GM12878 (cell line): ENCODE results near the gene MAP7. TPM values are rescaled to one million over a fixed set of nuclear protein-coding genes. Genes with fewer than 3 reads are reported as not detected.

Experiments used
- ATAC-seq: fragments of 200-7000 bp; cut with Tn5 transposase; 3 replicates; pipeline ENCODE4 v1.9.1; 2020; ENCODE audit warnings: mild to moderate bottlenecking, moderate library complexity
- BruUV-seq: library from RNA; stranded (reverse); fragments of 400-500 nt; replicated peaks from 2 replicates; lab custom pipeline; 2021; lab: Mats Ljungman, UMichigan
- CTCF ChIA-PET: fragments of 300-600 bp; sonication (Branson Sonifier 250); formaldehyde crosslinking; extraction: SDS; loops from one replicate; lab custom pipeline; 2021; ENCODE audit warnings: inconsistent platforms; lab: Yijun Ruan, JAX
- POLR2A ChIA-PET: fragments of 350-600 bp; formaldehyde crosslinking; extraction: SDS; loops from one replicate; lab custom pipeline; 2021; ENCODE audit warnings: inconsistent platforms; lab: Charles Lee
- RAD21 ChIA-PET: fragments of 300-600 bp; sonication (Branson Sonifier 250); formaldehyde crosslinking; loops from one replicate; lab custom pipeline; 2023; ENCODE audit warnings: antibody characterized with exemption; ENCODE audit not compliant: unreplicated experiment; lab: Charles Lee
- SMC1A ChIA-PET: fragments of 300-600 bp; sonication (Branson Sonifier 250); formaldehyde crosslinking; loops from one replicate; lab custom pipeline; 2023; ENCODE audit not compliant: unreplicated experiment, uncharacterized antibody; lab: Charles Lee
- DNase-seq: peaks from one replicate; pipeline ENCODE4 v3.0.0-alpha.2; 2011; ENCODE audit warnings: low read depth, low spot score
- FAIRE-seq: peaks from 3 replicates; lab custom pipeline; 2011; peaks lifted over from hg19 to GRCh38; lab: Jason Lieb, UNC
- H2AFZ ChIP-seq: 2 replicates; pipeline ENCODE4 v1.6.0; 2011; ENCODE audit warnings: low read depth, low read length, control low read depth; ENCODE audit not compliant: control insufficient read depth
- H3K27ac ChIP-seq: 2 replicates; pipeline ENCODE4 v1.5.1; 2011; ENCODE audit warnings: control low read depth; ENCODE audit not compliant: control insufficient read depth, insufficient read depth
- H3K27me3 ChIP-seq, 2 experiments: replicated peaks in 1 of 2; 2 replicates each; pipeline versions ENCODE4 v1.6.0 to v1.6.1; 2011; ENCODE audit warnings: low read length in 1 of 2; ENCODE audit not compliant: control insufficient read depth in 2 of 2, insufficient read depth in 2 of 2
- H3K36me3 ChIP-seq, 2 experiments: 2 replicates each; pipeline ENCODE4 v1.5.1; 2011; ENCODE audit warnings: low read length in 1 of 2; ENCODE audit not compliant: control insufficient read depth in 2 of 2, insufficient read depth in 2 of 2
- H3K4me1 ChIP-seq: 2 replicates; pipeline ENCODE4 v1.6.1; 2011; ENCODE audit warnings: mild to moderate bottlenecking, low read length, moderate library complexity, mixed read lengths; ENCODE audit not compliant: control insufficient read depth, insufficient read depth
- H3K4me2 ChIP-seq: 2 replicates; pipeline ENCODE4 v1.6.0; 2011; ENCODE audit warnings: control low read depth; ENCODE audit not compliant: control insufficient read depth, insufficient read depth
- H3K4me3 ChIP-seq: fragments of 200-600 bp; sonication (generic); 2 replicates; pipeline ENCODE4 v1.5.1; 2016
- H3K79me2 ChIP-seq: 2 replicates; pipeline ENCODE4 v1.6.0; 2011; ENCODE audit warnings: low read length; ENCODE audit not compliant: control insufficient read depth, insufficient read depth
- H3K9ac ChIP-seq: 2 replicates; pipeline ENCODE4 v1.8.0; 2011; ENCODE audit warnings: low read length, control low read depth, mixed read lengths; ENCODE audit not compliant: control insufficient read depth, insufficient read depth
- H3K9me3 ChIP-seq: replicated peaks from 3 replicates; pipeline ENCODE4 v1.5.1; 2011; ENCODE audit warnings: mild to moderate bottlenecking, low read length; ENCODE audit not compliant: control insufficient read depth, insufficient read depth
- H4K20me1 ChIP-seq: 2 replicates; pipeline ENCODE4 v1.6.0; 2011; ENCODE audit not compliant: control insufficient read depth, insufficient read depth
- CBX5 ChIP-seq: sonication (generic); IDR thresholded peaks from 2 replicates; pipeline ENCODE4 v1.6.1; 2016; ENCODE audit warnings: low read depth, moderate library complexity, mild to moderate bottlenecking, inconsistent platforms
- FOXK2 ChIP-seq: fragments of 450-650 bp; IDR thresholded peaks from 2 replicates; pipeline ENCODE4 v1.6.1; 2017; ENCODE audit warnings: mild to moderate bottlenecking, moderate library complexity
- JUND ChIP-seq: IDR thresholded peaks from 2 replicates; pipeline ENCODE4 v1.6.1; 2012; ENCODE audit warnings: low read depth, mild to moderate bottlenecking, low read length, improper control_type of control experiment, moderate library complexity
- KLF5 ChIP-seq: fragments of 450-650 bp; IDR thresholded peaks from 2 replicates; pipeline ENCODE4 v1.6.1; 2014; ENCODE audit warnings: mild to moderate bottlenecking; ENCODE audit not compliant: partially characterized antibody
- MTA3 ChIP-seq: IDR thresholded peaks from 2 replicates; pipeline ENCODE4 v1.6.1; 2012; ENCODE audit warnings: low read length, inconsistent platforms, borderline replicate concordance
- NFYA ChIP-seq: IDR thresholded peaks from 2 replicates; pipeline ENCODE4 v1.6.1; 2011; ENCODE audit warnings: low read depth, mild to moderate bottlenecking, low read length, improper control_type of control experiment, borderline replicate concordance
- NRF1 ChIP-seq: conservative IDR thresholded peaks from 2 replicates; pipeline ENCODE4 v1.6.1; 2011; ENCODE audit warnings: mild to moderate bottlenecking, low read depth, low read length, improper control_type of control experiment
- TCF7 ChIP-seq: IDR thresholded peaks from 2 replicates; pipeline ENCODE4 v1.6.1; 2014; ENCODE audit warnings: antibody characterized with exemption, borderline replicate concordance
- WRNIP1 ChIP-seq: IDR thresholded peaks from 2 replicates; pipeline ENCODE4 v1.6.1; 2011; ENCODE audit warnings: low read depth, low read length, improper control_type of control experiment, borderline replicate concordance
- YBX1 ChIP-seq: fragments of 450-650 bp; IDR thresholded peaks from 2 replicates; pipeline ENCODE4 v1.6.1; 2016; ENCODE audit warnings: antibody characterized with exemption
- ZNF622 ChIP-seq: fragments of 450-650 bp; IDR thresholded peaks from 2 replicates; pipeline ENCODE4 v1.6.1; 2017; ENCODE audit warnings: mild to moderate bottlenecking, inconsistent platforms
- WGBS: methylation state at CpG from one replicate; pipeline ENCODE4 v1.1.6; 2016; ENCODE audit warnings: low lambda C conversion rate; ENCODE audit not compliant: insufficient replicate concordance, insufficient coverage; ENCODE audit errors: missing lambda C conversion rate; 5-methylcytosine and 5-hydroxymethylcytosine counted together
- in situ Hi-C: fragments of 300-500 bp; cut with MboI; formaldehyde crosslinking; loops from 9 replicates; pipeline ENCODE4 v1.14.3; 2018; ENCODE audit warnings: mixed read lengths
- intact Hi-C: fragments of 100-400 bp; cut with micrococcal nuclease; formaldehyde crosslinking; loops from one replicate; pipeline ENCODE4 v1.14.2; 2022; ENCODE audit not compliant: unreplicated experiment
- polyA plus RNA-seq, 11 experiments: library from polyadenylated mRNA; depleted of rRNA in 4 of 11; unstranded in 6 of 11; stranded (reverse) in 5 of 11; fragments of >200 nt; fragmentation: Nextera tagmentation in 4 of 11; fragmentation: Illumina TruSeq in 1 of 11; extraction: Ambion mirVana in 4 of 11; extraction: Trizol in 1 of 11; gene quantifications; 1 replicate in 1 of 11; 2 replicates in 10 of 11; pipeline versions ENCODE4 v1.2.1 to v1.2.3, GENCODE V29; 2011 to 2016; ENCODE audit warnings: inconsistent platforms in 2 of 11, missing spikeins in 2 of 11, low read depth in 1 of 11
- total RNA-seq, 4 experiments: library from RNA; depleted of rRNA in 3 of 4; stranded (reverse); fragments of >200 nt in 3 of 4; fragmentation: Illumina TruSeq in 1 of 4; extraction: Trizol in 1 of 4; gene quantifications; 2 replicates each; pipeline versions ENCODE4 v1.2.1 to v1.2.3, GENCODE V29; 2013 to 2021
- TF ChIP-seq, protein P1 (sequence below): fragments of 450-650 bp; IDR thresholded peaks from 2 replicates; pipeline ENCODE4 v1.6.1; 2014; ENCODE audit warnings: mild to moderate bottlenecking
- TF ChIP-seq, protein P2 (sequence below): fragments of 450-650 bp; IDR thresholded peaks from 2 replicates; pipeline ENCODE4 v1.6.1; 2018; ENCODE audit warnings: borderline replicate concordance, mild to moderate bottlenecking; ENCODE audit not compliant: partially characterized antibody
- TF ChIP-seq, protein P3 (sequence below): IDR thresholded peaks from 2 replicates; pipeline ENCODE4 v1.6.1; 2011; ENCODE audit warnings: mild to moderate bottlenecking, low read depth, low read length, moderate library complexity; ENCODE audit not compliant: insufficient replicate concordance
- TF ChIP-seq, protein P4 (sequence below): fragments of 450-650 bp; IDR thresholded peaks from 2 replicates; pipeline ENCODE4 v1.6.1; 2017; ENCODE audit warnings: mild to moderate bottlenecking, moderate library complexity

MAP7 gene
- total and polyA plus RNA-seq, 10 of the 15 experiments (the other 5 are each of a cell fraction or from before 2014, with no cell fraction given): 0.04 to 0.17 (median 0.08) TPM; not detected in 2

DNA sequence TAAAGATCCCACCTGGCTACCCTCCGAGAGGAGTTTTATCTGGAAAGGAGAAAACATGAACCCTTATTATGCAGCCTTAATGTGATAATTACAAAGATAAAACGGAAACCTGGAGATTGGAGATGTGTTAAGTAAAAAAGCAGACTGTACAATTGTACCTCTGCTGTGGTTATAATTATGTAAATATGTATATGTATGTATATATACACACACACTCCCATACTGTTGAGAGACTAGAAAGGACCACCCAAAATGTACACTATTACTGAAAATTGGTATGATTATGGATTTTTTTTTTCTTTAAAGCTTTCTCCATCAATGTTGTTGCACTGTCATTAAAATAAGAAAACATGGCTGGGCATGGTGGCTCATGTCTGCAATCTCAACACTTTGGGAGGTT, 188.4 kb downstream of the MAP7 start (continued):
- TF ChIP-seq MTA3 (no peak), FOXK2 (no peak), TCF7 (no peak)

DNA sequence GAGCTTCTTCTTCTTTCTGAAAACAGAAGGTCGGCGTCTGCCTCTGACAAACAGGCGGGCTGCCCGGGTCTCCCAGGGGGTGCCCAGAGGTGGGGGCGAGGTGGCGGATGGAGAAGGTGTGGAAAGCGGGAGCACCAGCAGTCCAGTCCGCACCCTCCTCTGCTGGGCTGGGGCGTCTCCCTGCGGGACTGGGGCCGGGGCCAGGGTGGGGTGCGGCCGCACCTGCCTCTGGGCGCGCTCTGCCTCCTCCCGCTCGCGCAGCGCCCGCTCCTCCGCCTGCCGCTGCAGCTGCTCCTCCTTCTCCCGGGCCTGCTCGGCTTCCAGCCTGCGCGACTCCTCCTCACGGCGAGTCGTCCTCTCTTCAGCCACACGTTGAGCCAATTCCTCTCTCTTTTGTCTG, 189.4 kb downstream of the MAP7 start:
- POLR2A ChIA-PET: no interaction called here
- no peak overlapping the region for H3K27ac ChIP-seq
- no peak for FAIRE-seq
- no peak overlapping the region for H2AFZ ChIP-seq
- BruUV-seq: no TSS peak
- SMC1A ChIA-PET: no interaction called here
- CTCF ChIA-PET: no interaction called here
- no peaks in the 10 kb centered on the region for H3K36me3 ChIP-seq
- H3K79me2 ChIP-seq: no peaks in the 10 kb centered on the region
- RAD21 ChIA-PET: no interaction called here
- 78% methylated on average over 21 of the region's 30 CpGs for WGBS
- H3K4me1 ChIP-seq: no peaks in the 10 kb centered on the region
- ATAC-seq: no peak
- H4K20me1 ChIP-seq: no peaks in the 10 kb centered on the region
- H3K4me2 ChIP-seq: no peak overlapping the region
- intact Hi-C loops (no loop called here), in situ Hi-C loops (no loop called here)
- no peak overlapping the region for H3K4me3 ChIP-seq
- peaks cover 3% of the 10 kb centered on the region in 2 experiments; a peak in 2 of 4 replicates for H3K27me3 ChIP-seq
- no peaks in the 10 kb centered on the region for H3K9me3 ChIP-seq
- no peak overlapping the region for H3K9ac ChIP-seq
- DNase-seq: no peak
- TF ChIP-seq CBX5 (no peak), NRF1 (no peak), YBX1 (no peak), KLF5 (no peak), ZNF622 (no peak), WRNIP1 (no peak), JUND (no peak), NFYA (no peak)
- TF ChIP-seq, protein P1, sequence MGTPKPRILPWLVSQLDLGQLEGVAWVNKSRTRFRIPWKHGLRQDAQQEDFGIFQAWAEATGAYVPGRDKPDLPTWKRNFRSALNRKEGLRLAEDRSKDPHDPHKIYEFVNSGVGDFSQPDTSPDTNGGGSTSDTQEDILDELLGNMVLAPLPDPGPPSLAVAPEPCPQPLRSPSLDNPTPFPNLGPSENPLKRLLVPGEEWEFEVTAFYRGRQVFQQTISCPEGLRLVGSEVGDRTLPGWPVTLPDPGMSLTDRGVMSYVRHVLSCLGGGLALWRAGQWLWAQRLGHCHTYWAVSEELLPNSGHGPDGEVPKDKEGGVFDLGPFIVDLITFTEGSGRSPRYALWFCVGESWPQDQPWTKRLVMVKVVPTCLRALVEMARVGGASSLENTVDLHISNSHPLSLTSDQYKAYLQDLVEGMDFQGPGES: no peak
- TF ChIP-seq, protein P2, sequence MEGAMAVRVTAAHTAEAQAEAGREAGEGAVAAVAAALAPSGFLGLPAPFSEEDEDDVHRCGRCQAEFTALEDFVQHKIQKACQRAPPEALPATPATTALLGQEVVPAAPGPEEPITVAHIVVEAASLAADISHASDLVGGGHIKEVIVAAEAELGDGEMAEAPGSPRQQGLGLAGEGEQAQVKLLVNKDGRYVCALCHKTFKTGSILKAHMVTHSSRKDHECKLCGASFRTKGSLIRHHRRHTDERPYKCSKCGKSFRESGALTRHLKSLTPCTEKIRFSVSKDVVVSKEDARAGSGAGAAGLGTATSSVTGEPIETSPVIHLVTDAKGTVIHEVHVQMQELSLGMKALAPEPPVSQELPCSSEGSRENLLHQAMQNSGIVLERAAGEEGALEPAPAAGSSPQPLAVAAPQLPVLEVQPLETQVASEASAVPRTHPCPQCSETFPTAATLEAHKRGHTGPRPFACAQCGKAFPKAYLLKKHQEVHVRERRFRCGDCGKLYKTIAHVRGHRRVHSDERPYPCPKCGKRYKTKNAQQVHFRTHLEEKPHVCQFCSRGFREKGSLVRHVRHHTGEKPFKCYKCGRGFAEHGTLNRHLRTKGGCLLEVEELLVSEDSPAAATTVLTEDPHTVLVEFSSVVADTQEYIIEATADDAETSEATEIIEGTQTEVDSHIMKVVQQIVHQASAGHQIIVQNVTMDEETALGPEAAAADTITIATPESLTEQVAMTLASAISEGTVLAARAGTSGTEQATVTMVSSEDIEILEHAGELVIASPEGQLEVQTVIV: no peak
- TF ChIP-seq, protein P3, sequence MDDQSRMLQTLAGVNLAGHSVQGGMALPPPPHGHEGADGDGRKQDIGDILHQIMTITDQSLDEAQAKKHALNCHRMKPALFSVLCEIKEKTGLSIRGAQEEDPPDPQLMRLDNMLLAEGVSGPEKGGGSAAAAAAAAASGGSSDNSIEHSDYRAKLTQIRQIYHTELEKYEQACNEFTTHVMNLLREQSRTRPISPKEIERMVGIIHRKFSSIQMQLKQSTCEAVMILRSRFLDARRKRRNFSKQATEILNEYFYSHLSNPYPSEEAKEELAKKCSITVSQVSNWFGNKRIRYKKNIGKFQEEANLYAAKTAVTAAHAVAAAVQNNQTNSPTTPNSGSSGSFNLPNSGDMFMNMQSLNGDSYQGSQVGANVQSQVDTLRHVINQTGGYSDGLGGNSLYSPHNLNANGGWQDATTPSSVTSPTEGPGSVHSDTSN: no peak
- TF ChIP-seq, protein P4, sequence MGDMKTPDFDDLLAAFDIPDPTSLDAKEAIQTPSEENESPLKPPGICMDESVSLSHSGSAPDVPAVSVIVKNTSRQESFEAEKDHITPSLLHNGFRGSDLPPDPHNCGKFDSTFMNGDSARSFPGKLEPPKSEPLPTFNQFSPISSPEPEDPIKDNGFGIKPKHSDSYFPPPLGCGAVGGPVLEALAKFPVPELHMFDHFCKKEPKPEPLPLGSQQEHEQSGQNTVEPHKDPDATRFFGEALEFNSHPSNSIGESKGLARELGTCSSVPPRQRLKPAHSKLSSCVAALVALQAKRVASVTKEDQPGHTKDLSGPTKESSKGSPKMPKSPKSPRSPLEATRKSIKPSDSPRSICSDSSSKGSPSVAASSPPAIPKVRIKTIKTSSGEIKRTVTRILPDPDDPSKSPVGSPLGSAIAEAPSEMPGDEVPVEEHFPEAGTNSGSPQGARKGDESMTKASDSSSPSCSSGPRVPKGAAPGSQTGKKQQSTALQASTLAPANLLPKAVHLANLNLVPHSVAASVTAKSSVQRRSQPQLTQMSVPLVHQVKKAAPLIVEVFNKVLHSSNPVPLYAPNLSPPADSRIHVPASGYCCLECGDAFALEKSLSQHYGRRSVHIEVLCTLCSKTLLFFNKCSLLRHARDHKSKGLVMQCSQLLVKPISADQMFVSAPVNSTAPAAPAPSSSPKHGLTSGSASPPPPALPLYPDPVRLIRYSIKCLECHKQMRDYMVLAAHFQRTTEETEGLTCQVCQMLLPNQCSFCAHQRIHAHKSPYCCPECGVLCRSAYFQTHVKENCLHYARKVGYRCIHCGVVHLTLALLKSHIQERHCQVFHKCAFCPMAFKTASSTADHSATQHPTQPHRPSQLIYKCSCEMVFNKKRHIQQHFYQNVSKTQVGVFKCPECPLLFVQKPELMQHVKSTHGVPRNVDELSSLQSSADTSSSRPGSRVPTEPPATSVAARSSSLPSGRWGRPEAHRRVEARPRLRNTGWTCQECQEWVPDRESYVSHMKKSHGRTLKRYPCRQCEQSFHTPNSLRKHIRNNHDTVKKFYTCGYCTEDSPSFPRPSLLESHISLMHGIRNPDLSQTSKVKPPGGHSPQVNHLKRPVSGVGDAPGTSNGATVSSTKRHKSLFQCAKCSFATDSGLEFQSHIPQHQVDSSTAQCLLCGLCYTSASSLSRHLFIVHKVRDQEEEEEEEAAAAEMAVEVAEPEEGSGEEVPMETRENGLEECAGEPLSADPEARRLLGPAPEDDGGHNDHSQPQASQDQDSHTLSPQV: no peak
